Measurements from ENCODE around the gene ACKR1.

The ACKR1 gene

DNA sequence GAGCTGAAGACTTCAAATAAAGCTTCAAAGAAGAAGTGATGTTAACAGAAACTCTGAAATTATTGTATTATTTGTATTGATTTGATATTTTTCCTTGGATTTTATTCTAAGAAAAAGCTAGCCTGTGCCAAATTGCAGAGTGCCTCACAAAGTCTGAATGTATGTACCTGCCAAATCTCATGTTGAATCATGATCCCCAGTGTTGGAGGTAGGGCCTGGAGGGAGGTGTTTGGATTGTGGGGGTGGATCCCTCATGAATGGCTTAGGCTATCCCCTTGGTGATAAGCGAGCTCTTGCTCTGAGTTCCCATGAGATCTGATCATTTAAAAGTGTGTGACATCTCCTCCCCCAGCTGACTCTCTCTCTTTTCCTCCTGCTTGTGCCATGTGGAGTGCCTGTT lies 43.6 kb downstream of the ACKR1 start:
- no peak for TF ChIP-seq REST (IDR thresholded peaks at IDR 0.05; ENCODE audit: insufficient read depth in 1 of 2, low read depth in 2 of 2, low read length in 2 of 2)
- no peak for TF ChIP-seq FOXP2 (optimal IDR thresholded peaks at IDR 0.05; ENCODE audit: borderline replicate concordance, extremely low read depth, extremely low read length, insufficient read depth)
- TF ChIP-seq POLR2AphosphoS5 (IDR thresholded peaks at IDR 0.05; ENCODE audit: low read depth, low read length) = no peak
- TF ChIP-seq TAF1 (IDR thresholded peaks at IDR 0.05; ENCODE audit: borderline replicate concordance, insufficient read depth, low read length) = no peak
- TF ChIP-seq SIN3A (IDR thresholded peaks at IDR 0.05; ENCODE audit: borderline replicate concordance, insufficient read depth, low read length) = no peak

DNA sequence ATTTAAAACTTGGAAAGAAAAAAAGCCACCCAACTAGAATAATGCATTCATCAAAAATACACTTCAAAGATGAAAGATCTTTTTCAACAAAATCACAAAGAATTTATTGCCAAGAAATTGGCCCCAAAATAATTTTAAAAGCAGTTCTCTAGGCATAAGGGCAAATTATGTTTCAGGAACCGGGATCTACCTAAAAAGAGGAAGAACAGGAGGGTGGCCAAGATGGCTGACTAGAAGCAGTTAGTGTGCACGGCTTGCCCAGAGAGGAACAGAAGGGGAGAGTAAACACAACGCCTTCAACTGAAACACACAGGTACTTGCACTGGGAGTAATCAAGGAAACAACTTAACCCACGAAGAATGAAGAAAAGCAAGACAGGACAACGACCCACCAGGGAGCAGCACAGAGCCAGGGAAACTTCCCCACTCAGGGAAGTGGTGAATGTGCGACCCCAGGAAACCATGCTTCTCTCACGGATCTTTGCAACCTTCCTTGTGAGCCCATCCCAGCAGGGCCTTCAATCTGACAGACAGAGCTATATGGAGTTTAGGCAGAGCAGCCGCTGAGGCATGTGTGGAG lies 46.1 kb downstream of the ACKR1 start:
- no peak for TF ChIP-seq FOXP2 (optimal IDR thresholded peaks at IDR 0.05; ENCODE audit: borderline replicate concordance, extremely low read depth, extremely low read length, insufficient read depth)
- TF ChIP-seq SIN3A (IDR thresholded peaks at IDR 0.05; ENCODE audit: borderline replicate concordance, insufficient read depth, low read length) = no peak
- TF ChIP-seq REST (IDR thresholded peaks at IDR 0.05; ENCODE audit: insufficient read depth in 1 of 2, low read depth in 2 of 2, low read length in 2 of 2) = no peak
- no peak for TF ChIP-seq POLR2AphosphoS5 (IDR thresholded peaks at IDR 0.05; ENCODE audit: low read depth, low read length)
- TF ChIP-seq TAF1 (IDR thresholded peaks at IDR 0.05; ENCODE audit: borderline replicate concordance, insufficient read depth, low read length) = no peak

Data from PFSK-1 (cell line).